SJCRH30 (cell line): ENCODE measurements around the gene DKK3. TPM values are rescaled to one million over a fixed set of nuclear protein-coding genes. Genes with fewer than 3 reads are reported as not detected.

Experiments
- DNase-seq, 2 experiments: peaks; one replicate each; pipeline ENCODE4 v3.0.0-alpha.2; 2015 to 2020
- H3K27ac ChIP-seq: fragments of 250-450 bp; sonication (Bioruptor Pico); 2 replicates; pipeline ENCODE4 v1.5.1; 2020; ENCODE audit warnings: mild to moderate bottlenecking, moderate library complexity
- H3K27me3 ChIP-seq: fragments of 250-450 bp; sonication (Bioruptor Pico); 2 replicates; pipeline ENCODE4 v1.5.1; 2020; ENCODE audit warnings: mild to moderate bottlenecking, moderate library complexity
- H3K36me3 ChIP-seq: fragments of 250-450 bp; sonication (Bioruptor Pico); 2 replicates; pipeline ENCODE4 v1.5.1; 2020; ENCODE audit warnings: mild to moderate bottlenecking, moderate library complexity
- H3K4me1 ChIP-seq: fragments of 250-450 bp; sonication (Bioruptor Pico); 2 replicates; pipeline ENCODE4 v1.5.1; 2020; ENCODE audit warnings: mild to moderate bottlenecking, moderate library complexity
- H3K4me3 ChIP-seq: fragments of 250-450 bp; sonication (Bioruptor Pico); 2 replicates; pipeline ENCODE4 v1.5.1; 2020; ENCODE audit warnings: mild to moderate bottlenecking, moderate library complexity
- H3K9me3 ChIP-seq: fragments of 250-450 bp; sonication (Bioruptor Pico); replicated peaks from 2 replicates; pipeline ENCODE4 v1.5.1; 2020; ENCODE audit warnings: mild to moderate bottlenecking, moderate library complexity
- total RNA-seq: library from RNA; depleted of rRNA; stranded (reverse); fragments of >200 nt; shearing (Covaris generic); gene quantifications from 2 replicates; pipeline ENCODE4 v1.2.3, GENCODE V29; 2014

Gene DKK3
- total RNA-seq, 1 experiment from 2014 or later = 13.9 TPM

- H3K4me3 ChIP-seq = no peak overlapping the region
- peak; percentile 68 to 74 for DNase-seq
- no peaks in the 10 kb centered on the region for H3K9me3 ChIP-seq
- H3K4me1 ChIP-seq = peaks cover 53% of the 10 kb centered on the region
- no peaks in the 10 kb centered on the region for H3K27me3 ChIP-seq
- H3K27ac ChIP-seq = peak overlapping the region; percentile 56
- H3K36me3 ChIP-seq = no peaks in the 10 kb centered on the region
Observed at GRCh38 chr11:11977206-11977938, 31.1 kb downstream of the DKK3 start.

GRCh38 chr11:11976481-11977127 is 31.8 kb downstream of the DKK3 start:
- no peak overlapping the region for H3K4me3 ChIP-seq
- H3K9me3 ChIP-seq = no peaks in the 10 kb centered on the region
- H3K4me1 ChIP-seq = peaks cover 53% of the 10 kb centered on the region
- H3K27ac ChIP-seq = peak overlapping the region; percentile 56
- no peaks in the 10 kb centered on the region for H3K36me3 ChIP-seq
- H3K27me3 ChIP-seq = no peaks in the 10 kb centered on the region
- no peak for DNase-seq

DNA sequence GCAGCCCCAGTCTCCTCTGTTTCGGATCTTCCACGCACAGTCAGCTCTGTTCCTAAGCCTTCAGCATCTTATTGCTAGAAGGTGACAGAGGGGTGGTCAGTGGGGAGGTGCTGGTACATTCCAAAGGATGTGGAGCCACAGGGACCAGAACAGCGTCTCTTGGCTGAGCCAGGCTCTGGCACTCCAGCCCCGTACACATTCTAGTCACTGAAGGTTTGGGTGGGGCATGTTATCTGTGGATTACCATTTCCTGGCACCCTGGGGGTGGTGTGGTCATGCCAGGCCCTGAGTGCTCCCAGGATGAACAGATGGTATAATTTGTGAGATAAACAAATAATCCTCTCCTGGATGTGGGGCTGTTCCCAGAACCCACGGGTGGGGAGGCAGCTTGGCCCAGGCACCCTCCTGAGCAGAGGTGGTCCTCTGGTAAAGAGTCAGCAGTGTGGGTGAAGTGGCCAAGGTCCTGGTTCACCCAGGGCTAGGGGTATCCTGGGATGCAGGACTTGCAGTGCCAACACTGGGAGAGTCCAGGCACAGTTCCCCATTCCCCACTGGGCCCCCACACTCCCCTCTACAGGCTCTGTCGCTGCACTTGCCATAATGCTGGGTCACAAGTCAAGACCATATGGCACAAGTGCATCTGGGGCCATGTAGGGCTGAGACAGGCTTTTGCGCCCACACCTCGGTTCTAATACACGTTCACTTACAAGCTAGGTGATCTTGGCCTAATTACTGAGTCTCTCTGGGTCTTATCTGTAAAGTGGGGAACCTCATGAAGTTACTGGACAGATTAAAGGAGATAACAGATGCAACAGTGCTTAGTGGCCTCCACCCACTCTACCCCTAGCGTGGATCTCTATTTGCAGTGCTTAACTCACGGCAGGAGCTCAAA is 33.0 kb downstream of the DKK3 start:
- H3K27ac ChIP-seq = no peak overlapping the region
- no peak for DNase-seq
- no peaks in the 10 kb centered on the region for H3K9me3 ChIP-seq
- no peak overlapping the region for H3K4me3 ChIP-seq
- H3K27me3 ChIP-seq = no peaks in the 10 kb centered on the region
- no peaks in the 10 kb centered on the region for H3K36me3 ChIP-seq
- H3K4me1 ChIP-seq = peaks cover 52% of the 10 kb centered on the region

GRCh38 chr11:11973866-11974265 is 34.6 kb downstream of the DKK3 start:
- H3K27ac ChIP-seq = no peak overlapping the region
- DNase-seq = no peak
- no peaks in the 10 kb centered on the region for H3K27me3 ChIP-seq
- no peak overlapping the region for H3K4me3 ChIP-seq
- H3K9me3 ChIP-seq = no peaks in the 10 kb centered on the region
- peaks cover 38% of the 10 kb centered on the region for H3K4me1 ChIP-seq
- H3K36me3 ChIP-seq = no peaks in the 10 kb centered on the region

DNA sequence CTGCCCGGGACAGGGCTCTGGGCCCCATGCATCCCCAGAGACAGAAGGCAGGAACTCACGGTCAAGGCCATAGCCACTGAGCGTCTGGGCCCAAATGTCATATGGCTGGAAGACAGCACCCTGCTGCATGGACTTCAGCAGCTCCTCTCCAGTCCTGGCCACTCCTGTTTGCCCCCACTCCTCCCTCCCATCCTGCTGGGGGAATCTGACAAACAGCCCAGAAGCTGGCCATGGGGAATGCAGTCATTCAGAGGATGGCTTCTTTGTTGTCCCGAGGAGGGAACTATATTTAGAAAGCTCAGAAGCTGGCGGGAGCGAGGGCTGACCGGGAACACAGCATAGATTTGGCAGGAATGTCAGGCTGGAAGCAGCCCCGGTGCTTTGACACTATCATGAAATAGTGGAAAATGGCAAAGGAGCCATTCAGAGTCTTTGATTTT is 35.0 kb downstream of the DKK3 start:
- Histone ChIP-seq H3K4me3 (no peak overlapping the region), H3K27me3 (no peaks in the 10 kb centered on the region), H3K4me1 (peaks cover 33% of the 10 kb centered on the region), H3K27ac (no peak overlapping the region), H3K9me3 (no peaks in the 10 kb centered on the region), H3K36me3 (no peaks in the 10 kb centered on the region)
- DNase-seq = no peak

DNA sequence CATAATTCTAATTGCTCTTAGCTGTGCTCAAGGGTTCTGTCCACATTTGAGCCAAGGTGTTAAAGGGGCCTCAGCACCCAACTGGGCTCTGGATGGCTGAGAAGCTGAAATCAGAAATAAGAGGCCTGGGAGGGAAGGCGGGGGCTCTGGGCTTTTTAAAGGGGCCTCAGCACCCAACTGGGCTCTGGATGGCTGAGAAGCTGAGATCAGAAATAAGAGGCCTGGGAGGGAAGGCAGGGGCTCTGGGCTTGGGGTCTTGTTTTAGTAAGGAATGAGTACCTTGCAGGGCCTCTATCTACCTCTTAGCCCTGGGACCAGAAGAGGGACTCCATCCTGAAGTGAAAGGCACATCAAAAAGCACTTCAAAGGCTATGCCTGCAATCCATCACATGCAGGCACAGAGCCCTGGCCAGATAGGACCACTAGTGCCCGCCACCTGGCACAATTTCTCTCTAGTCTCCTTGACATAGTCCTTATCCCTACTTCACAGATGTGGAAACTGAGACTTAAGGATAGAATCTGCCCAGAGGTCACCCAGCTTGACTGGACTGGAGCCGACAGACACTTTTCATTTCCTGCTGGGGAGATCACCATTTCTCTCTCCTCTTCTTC is 35.6 kb downstream of the DKK3 start:
- no peak for DNase-seq
- Histone ChIP-seq H3K4me1 (peaks cover 30% of the 10 kb centered on the region), H3K9me3 (no peaks in the 10 kb centered on the region), H3K27me3 (no peaks in the 10 kb centered on the region), H3K36me3 (no peaks in the 10 kb centered on the region), H3K4me3 (no peak overlapping the region), H3K27ac (no peak overlapping the region)

DNA sequence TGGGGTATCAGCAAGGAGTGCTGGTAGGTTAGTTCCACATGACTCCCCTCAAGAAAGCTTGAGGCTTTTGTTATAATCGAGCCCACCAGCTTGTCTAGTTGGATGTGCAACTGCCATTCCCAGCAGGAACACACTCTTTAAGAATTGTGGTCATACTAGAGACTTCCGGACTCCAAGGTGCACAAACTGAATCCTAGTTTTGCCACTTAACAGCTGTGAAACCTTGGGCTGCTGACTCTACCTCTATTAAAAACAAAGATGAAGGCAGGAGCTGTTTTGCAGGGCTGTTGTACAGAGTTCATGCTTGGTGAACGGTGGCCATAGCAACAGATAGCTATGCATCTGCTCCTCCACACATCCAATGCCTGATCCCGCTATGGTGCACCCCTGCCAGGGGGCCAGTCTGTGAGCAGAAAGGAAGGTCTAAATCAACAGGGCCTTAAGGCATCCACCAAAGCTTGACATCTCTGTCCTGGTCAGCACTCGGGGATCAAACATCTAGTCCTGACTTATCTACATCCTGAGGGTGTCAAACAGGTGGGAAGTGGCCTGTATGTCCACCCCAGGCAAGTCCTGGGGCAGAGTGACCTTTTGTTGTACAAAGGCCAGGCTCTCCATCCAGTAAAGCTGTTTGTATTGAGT is 36.4 kb downstream of the DKK3 start:
- Histone ChIP-seq H3K4me1 (peaks cover 30% of the 10 kb centered on the region), H3K27me3 (no peaks in the 10 kb centered on the region), H3K36me3 (no peaks in the 10 kb centered on the region), H3K9me3 (no peaks in the 10 kb centered on the region), H3K4me3 (no peak overlapping the region), H3K27ac (no peak overlapping the region)
- no peak for DNase-seq

DNA sequence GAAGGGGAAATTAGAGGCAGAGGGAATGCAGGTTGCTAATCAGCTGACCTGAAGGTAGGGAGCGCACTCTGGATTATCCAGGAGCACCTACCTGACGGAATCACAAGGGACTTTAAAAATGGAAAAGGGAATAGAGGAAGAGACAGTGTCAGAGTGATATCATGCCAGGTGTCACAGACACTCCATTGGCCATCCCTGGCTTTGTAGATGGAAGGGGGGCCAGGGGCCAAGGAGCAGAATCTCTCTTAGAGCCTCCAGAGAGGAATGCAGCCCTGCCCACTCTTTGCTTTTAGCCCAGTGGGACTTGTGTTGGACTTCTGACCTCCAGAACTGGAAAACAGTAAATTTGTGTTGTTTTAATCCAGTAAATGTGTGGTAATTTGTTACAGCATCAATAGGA is 37.9 kb downstream of the DKK3 start:
- no peaks in the 10 kb centered on the region for H3K27me3 ChIP-seq
- no peak overlapping the region for H3K4me3 ChIP-seq
- H3K9me3 ChIP-seq = no peaks in the 10 kb centered on the region
- H3K36me3 ChIP-seq = no peaks in the 10 kb centered on the region
- H3K4me1 ChIP-seq = peaks cover 18% of the 10 kb centered on the region; the same call in 1 of the 2 replicates
- no peak for DNase-seq
- H3K27ac ChIP-seq = no peak overlapping the region

GRCh38 chr11:11969380-11970215 is 38.8 kb downstream of the DKK3 start:
- no peak overlapping the region for H3K27ac ChIP-seq
- H3K4me3 ChIP-seq = no peak overlapping the region
- H3K4me1 ChIP-seq = peaks cover 11% of the 10 kb centered on the region; the same call in 1 of the 2 replicates
- H3K9me3 ChIP-seq = no peaks in the 10 kb centered on the region
- H3K36me3 ChIP-seq = no peaks in the 10 kb centered on the region
- H3K27me3 ChIP-seq = no peaks in the 10 kb centered on the region
- no peak for DNase-seq

DNA sequence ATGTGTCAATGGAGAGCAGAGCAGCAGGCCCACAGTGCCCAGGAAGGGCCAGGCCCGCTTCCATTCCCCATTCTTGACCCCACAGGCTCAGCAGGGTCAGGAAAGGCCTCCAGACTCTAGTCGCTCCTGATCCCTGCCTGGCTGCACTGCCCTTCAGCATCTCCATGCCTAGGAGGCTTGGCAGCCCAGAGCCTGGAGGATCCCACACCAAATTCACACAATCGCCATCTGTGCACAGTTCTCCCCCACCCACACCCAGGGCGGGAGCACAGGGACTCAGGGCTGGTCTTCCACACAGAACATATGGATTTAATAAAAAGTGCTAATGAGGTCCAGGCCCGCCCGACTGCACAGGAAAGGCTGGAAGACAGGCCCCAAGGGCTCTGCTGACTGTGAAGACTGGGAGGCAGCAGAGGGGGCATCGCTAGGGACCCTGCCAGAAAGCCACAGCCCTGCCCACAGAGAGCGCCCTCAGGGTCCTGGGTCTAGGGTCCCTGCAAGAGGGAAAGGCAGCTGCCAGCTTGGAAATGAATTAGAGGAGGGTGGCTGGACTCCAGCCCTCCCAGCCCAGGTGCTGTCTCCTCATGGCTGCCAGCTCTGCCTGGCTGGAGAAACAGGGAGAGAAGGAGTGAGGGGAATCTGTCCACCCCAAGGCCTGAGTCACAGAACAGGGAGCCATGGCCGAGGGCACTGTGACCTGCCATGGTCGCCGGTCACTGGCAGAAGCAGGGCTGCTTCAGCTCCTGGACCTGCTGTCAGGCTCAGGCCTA is 39.7 kb downstream of the DKK3 start:
- no peaks in the 10 kb centered on the region for H3K9me3 ChIP-seq
- H3K4me3 ChIP-seq = no peak overlapping the region
- no peaks in the 10 kb centered on the region for H3K36me3 ChIP-seq
- H3K27me3 ChIP-seq = no peaks in the 10 kb centered on the region
- no peak for DNase-seq
- H3K27ac ChIP-seq = no peak overlapping the region
- peaks cover 11% of the 10 kb centered on the region; the same call in 1 of the 2 replicates for H3K4me1 ChIP-seq

DNA sequence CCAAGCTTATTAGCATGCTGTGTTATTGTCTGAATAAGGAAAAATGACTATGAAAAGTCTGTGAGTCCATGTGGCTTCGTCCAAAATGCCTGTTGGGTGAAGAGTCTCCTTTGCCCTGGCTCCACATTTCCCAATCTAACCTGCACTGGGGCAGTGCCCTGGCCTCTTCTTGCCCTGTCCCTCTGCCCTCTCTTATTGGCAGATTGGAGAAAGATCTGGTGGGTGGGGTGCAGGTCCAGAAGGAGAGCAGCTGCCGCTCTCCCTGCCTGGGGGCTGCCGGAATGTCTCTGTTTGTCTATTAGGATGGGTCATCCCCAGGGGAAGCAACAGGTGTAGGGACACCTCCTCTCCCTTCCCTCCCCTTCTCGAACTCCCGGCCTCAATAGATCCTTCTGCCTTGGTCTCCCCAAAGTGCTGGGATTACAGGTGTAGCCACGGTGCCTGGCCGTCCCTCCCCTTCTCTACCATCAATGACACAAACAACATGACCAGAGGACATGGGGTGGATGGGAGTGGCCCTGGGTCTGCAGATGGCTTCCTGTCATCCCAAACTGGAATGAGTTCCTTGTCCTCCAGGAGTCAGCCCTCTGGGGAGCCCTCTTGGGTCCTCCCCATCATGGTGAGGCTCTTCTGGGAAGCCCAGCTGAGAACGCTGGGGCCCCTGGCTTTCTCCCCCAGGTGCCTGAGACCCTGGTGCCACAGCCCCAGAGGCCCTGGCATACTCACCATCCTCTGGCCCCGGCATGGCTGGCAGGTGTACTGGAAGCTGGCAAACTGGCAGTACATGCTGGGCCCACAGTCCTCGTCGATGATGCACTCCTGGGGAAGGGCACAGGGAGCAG is 40.5 kb downstream of the DKK3 start:
- H3K27me3 ChIP-seq = no peaks in the 10 kb centered on the region
- no peaks in the 10 kb centered on the region for H3K36me3 ChIP-seq
- H3K27ac ChIP-seq = no peak overlapping the region
- peaks cover 11% of the 10 kb centered on the region; the same call in 1 of the 2 replicates for H3K4me1 ChIP-seq
- H3K9me3 ChIP-seq = no peaks in the 10 kb centered on the region
- DNase-seq = no peak
- H3K4me3 ChIP-seq = no peak overlapping the region
